Measurements from ENCODE around the gene ATF5.

DNA sequence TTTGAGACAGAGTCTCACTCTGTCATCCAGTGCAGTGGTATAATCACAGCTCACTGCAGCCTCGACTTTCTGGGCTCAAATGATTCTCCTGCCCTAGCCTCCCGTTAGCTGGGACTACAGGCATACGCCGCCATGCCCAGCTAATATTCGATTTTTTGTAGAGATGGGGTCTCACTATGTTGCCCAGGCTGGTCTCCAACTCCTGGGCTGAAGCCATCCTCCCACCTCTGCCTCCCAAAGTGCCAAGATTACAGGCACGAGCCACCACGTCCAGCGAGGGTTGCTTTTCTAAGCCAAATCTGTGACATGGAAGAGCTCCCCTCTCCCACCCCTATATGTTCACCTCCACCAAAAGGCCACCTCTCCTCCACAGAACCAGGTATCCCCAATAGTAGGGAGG, 10.9 kb upstream of the ATF5 start:
- TF ChIP-seq, protein P1, sequence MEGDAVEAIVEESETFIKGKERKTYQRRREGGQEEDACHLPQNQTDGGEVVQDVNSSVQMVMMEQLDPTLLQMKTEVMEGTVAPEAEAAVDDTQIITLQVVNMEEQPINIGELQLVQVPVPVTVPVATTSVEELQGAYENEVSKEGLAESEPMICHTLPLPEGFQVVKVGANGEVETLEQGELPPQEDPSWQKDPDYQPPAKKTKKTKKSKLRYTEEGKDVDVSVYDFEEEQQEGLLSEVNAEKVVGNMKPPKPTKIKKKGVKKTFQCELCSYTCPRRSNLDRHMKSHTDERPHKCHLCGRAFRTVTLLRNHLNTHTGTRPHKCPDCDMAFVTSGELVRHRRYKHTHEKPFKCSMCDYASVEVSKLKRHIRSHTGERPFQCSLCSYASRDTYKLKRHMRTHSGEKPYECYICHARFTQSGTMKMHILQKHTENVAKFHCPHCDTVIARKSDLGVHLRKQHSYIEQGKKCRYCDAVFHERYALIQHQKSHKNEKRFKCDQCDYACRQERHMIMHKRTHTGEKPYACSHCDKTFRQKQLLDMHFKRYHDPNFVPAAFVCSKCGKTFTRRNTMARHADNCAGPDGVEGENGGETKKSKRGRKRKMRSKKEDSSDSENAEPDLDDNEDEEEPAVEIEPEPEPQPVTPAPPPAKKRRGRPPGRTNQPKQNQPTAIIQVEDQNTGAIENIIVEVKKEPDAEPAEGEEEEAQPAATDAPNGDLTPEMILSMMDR (IDR thresholded peaks at IDR 0.05), result no peak
- TF ChIP-seq POLR2A (IDR thresholded peaks at IDR 0.05), result no peak

Measured in right lobe of liver (tissue), 4 donors.